LoVo (cell line): ENCODE results near the gene DDR1.
"Not testable (repeated sequence)": the region's sequence is repeated elsewhere in the genome, so short reads cannot be mapped to it uniquely, and the experiment has no call there.

Experiments used
- DNase-seq: peaks from one replicate; pipeline ENCODE4 v3.0.0-alpha.2; 2016; ENCODE audit warnings: low spot score

Gene DDR1

DNA sequence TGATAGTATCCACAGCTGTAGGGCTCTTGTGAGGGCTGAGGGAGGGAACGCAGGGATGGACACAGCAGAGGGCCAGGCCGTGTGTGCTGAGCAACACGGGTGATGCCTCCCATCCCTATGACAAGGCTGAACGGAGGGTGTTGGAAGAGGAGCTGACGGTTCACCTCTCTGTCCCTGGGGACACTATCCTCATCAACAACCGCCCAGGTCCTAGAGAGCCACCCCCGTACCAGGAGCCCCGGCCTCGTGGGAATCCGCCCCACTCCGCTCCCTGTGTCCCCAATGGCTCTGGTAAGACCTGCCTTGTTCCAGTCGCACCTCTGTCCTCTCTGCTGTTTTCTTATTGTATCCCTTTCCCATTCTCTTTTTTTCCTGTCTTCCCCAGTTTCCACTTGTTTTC is 10.1 kb downstream of the DDR1 start:
- DNase-seq: no peak

DNA sequence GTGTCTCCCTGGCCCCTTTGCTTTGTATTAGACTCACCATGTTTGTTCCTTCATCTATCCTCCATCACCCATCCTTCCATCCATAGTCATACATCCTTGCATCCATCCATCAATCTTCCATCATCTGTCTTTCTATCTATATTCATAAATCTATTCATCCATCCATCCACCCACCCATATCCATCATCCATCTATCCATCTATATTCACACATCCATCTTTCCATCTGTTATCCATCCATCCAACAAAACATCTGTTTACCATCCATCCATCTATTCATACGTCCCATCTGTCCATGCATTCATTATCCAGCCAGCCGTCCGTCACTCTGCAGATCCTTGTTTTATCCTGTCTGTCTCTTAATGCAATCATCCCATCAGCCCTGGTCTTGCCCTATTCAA is 10.6 kb downstream of the DDR1 start:
- DNase-seq: no peak

- DNase-seq: no peak
Observed at GRCh38 chr6:30895343-30895742, 11.0 kb downstream of the DDR1 start.

- no peak for DNase-seq
Observed at GRCh38 chr6:30896541-30896940, 12.2 kb downstream of the DDR1 start.

GRCh38 chr6:30897882-30898281 is 13.6 kb downstream of the DDR1 start:
- no peak for DNase-seq

DNA sequence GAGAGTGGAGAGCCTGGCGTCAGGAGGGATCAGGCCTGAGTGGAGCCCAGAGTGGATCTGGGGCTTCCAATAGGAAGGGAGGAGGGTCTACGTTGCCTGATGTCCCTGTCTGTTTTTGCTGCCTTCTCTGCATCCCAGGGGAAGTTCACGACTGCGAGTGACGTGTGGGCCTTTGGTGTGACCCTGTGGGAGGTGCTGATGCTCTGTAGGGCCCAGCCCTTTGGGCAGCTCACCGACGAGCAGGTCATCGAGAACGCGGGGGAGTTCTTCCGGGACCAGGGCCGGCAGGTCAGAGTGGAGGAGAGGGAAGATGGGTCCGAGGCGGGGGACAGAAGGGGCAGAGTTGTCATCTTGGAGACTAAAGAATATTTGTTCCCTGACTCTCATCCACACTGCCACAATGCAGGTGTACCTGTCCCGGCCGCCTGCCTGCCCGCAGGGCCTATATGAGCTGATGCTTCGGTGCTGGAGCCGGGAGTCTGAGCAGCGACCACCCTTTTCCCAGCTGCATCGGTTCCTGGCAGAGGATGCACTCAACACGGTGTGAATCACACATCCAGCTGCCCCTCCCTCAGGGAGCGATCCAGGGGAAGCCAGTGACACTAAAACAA is 14.5 kb downstream of the DDR1 start:
- DNase-seq: no peak

DNA sequence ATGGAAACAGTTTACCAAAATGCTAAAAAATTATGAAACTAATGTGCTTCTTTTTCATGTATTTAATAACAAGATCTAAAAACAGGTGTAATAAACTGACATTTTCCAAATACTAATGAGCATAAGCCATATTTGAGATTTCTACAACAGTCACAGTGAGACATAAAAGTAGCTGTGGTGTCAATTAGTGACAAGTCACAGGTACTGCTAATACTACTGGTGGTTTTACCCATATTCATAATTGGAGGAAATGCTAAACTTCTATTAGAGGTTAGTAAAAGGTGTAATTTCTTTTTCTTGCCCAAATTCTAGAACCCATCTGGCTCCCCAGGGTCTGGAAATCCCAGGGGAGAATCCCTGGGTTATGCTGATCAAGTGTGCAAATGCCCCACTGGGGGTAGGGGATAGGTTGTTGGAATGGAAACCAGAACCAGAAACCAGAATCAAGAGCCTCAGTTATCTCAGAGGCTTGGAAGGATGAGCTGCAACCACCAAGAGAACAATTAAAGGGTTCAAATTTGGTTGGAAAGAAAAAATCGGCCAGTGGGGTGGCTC is 16.6 kb downstream of the DDR1 start:
- DNase-seq: no peak

- no peak for DNase-seq
Observed at GRCh38 chr6:30901436-30901835, 17.1 kb downstream of the DDR1 start.

GRCh38 chr6:30902196-30902595 is 17.9 kb downstream of the DDR1 start:
- DNase-seq: not testable (repeated sequence)

DNA sequence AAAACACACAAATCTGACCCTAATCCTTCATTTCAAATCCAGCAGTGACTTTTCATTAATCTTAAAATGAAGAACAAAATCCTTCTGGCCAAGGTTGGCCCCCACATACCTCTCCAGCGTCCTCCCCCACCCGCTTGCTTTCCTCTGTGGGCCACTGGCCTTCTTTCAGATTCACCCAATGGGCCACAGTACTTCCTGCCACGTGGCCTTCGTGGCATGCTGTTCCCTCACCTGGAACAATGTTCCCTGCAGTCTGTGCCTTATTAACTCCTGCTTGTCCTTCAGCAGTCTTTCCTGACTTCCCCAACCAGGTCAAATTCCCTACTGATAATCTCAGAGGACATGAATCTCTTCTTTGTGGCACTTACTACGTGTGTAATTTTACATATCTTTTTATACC is 18.4 kb downstream of the DDR1 start:
- DNase-seq: no peak

- DNase-seq: no peak
Observed at GRCh38 chr6:30903236-30903635, 18.9 kb downstream of the DDR1 start.

DNA sequence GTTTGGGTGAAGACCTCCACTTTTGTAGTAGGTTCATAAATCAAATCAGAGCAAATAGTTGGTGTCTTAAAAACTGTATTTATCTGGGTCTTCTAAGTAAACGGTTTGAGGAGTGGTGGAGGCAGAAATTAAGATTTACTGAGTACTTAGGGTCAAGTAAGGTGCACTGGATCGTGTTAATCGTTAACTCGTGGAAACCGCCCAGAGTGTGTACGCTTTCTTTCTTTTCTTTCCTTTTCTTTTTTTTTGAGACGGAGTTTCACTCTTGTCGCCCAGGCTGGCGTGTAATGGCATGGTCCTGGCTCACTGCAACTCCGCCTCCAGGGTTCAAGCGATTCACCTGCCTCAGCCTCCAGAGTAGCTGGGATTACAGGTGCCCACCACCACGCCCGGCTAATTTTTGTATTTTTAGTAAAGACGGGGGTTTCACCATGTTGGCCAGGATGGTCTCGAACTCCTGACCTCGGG is 23.0 kb downstream of the DDR1 start:
- peak; percentile 29 for DNase-seq

DNA sequence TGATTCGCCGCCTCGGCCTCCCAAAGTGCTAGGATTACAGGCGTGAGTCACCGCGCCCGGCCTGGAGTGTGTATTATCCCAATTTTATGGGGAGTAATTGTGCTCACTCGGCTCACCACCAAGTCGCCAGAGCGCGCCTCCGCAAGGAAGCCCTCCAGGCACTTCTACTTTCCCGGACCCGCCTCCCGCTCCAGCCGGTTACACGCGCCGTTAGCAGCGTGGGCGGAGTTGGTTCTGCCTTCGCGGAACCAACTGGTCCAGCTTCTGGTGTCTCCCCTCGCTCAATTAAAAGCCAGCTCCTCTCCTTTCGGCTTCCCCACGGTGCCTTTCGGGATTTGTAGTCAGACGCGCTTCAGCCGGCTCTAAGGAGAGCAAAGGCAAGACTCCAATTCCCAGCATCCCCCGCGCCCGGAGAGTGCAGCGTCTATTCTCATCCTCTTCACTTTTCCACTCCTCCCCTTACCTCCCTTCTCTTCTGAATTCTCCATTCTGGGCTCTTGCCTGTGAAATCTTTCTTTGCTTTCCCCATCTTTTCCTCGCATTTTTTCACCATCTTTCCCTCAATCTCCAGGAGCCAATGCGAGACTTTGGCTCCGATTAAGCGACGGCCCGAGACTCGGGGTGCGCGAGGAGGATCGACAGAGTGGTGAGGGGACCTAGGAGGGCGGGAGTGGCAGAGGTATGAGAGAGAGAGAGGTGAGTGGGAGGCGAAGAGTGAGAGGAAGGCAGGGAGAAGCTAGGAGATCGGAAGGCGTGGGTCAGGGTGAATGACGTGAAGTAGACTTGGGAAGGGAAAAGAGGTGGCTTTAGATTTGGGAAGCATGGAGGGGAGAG is 23.7 kb downstream of the DDR1 start, which contains the start of gene GTF2H4:
Gene GTF2H4, plus strand, starts transcription at position 450 of the 834 bp plus-strand sequence.
- DNase-seq: peak; percentile 98

DNA sequence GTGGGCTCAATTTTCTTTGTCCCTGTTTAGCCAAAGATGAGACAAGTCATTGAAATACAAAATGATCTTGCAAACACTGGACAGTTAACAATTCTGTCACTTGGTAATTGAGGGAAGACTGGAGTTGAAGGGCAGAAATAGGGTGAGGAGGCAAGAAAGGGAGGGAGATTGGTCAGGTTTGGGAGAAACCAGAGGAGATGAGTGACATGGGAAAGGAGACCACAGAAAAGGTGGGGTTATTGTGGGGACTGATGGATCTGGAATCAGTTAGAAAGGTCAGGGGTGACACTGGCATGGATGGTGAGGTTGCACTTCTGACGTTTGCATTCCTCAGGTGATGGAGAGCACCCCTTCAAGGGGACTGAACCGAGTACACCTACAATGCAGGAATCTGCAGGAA is 24.4 kb downstream of the DDR1 start:
- no peak for DNase-seq

GRCh38 chr6:30910473-30910872 is 26.2 kb downstream of the DDR1 start:
- DNase-seq: not testable (repeated sequence)

- DNase-seq: no peak
Observed at GRCh38 chr6:30912746-30913520, 28.6 kb downstream of the DDR1 start.

- DNase-seq: no peak
Observed at GRCh38 chr6:30913721-30914075, 29.4 kb downstream of the DDR1 start.

DNA sequence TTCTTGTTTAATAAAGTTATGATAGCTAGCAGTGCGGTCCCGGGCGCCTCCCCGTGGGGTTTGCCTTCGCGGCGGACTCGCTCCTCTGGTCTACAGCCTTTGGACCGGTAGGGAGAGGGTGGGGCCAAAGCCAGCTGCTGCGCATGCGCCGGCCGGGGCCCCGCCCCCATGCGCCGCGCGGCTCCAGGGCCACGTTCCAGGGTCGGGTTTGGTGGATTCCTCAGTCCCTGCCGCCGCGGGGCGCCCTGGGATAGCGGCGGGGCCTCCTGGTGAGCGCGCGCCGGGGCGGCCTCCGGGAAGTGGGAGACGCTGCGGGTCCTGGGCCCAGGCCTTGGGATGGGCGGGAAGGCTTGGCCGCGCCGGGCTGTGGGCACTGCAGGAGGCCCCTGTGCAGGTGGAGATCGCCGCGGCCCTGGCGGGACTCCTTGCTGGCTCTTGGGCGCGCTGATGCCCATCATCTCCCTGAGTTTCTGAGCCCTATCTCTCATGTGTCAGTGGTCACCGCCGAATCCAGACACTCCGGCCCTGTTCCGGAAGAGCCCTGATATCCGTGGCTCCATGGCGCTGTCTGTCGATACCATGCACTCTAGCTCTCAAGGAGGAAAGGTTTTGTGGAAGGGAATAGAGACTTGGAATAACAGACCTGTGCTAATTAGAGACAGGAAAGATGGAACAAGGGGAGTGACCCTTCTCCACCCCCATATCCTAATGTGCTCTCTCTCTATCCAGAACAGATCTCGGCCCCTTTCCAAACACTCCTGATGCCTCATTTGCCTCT is 29.9 kb downstream of the DDR1 start, which contains the start of gene VARS2:
Gene VARS2, plus strand, starts transcription at position 163 of the 778 bp plus-strand sequence. Its CDS starts 599 bp downstream, at position 762.
- DNase-seq: peak; percentile 94

- no peak for DNase-seq
Observed at GRCh38 chr6:30914854-30915590, 30.7 kb downstream of the DDR1 start.

GRCh38 chr6:30915591-30915946 is 31.2 kb downstream of the DDR1 start:
- DNase-seq: peak; percentile 54

DNA sequence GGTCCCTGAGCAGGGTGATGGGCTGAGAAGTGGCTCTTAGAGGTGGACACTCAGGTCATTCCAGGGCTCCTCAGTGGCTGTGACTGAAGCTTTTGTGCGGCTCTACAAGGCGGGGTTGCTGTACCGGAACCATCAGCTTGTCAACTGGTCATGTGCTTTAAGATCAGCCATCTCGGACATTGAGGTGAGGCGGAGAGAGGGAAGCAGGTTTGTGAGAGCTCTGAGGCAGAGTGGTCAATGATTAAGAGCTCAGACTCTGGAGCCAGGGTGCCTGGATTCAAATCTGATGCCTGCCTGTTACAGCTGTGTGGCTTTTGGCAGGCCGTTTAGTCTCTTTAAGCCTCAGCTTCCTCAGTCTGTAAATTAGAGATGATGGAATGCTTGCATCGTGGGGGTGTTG is 32.7 kb downstream of the DDR1 start:
- no peak for DNase-seq
